Activated CD8-positive, alpha-beta T cell treated with anti-CD3 and anti-CD28 coated beads for 36 hours (primary cell): ENCODE data around the gene EIPR1. TPM values are rescaled to one million over a fixed set of nuclear protein-coding genes. Genes with fewer than 3 reads are reported as not detected.

ENCODE experiments used
- ATAC-seq: fragments of 200-7000 bp; cut with Tn5 transposase; one replicate; pipeline ENCODE4 v1.10.0; 2021; ENCODE audit warnings: mild to moderate bottlenecking, moderate library complexity
- CTCF ChIA-PET: fragments of 350-600 bp; sonication (Branson Sonifier 250); formaldehyde crosslinking; loops from one replicate; lab custom pipeline; 2021; ENCODE audit warnings: antibody characterized with exemption; lab: Charles Lee
- POLR2A ChIA-PET: fragments of 350-600 bp; sonication (Branson Sonifier 250); formaldehyde crosslinking; loops from one replicate; lab custom pipeline; 2021; ENCODE audit warnings: antibody characterized with exemption; lab: Charles Lee
- DNase-seq: peaks from one replicate; pipeline ENCODE4 v3.0.0-alpha.2; 2020
- H3K27ac Mint-ChIP-seq: one replicate; pipeline ENCODE4 v1.8.0; 2021; ENCODE audit warnings: mild to moderate bottlenecking, mixed read lengths
- H3K27me3 Mint-ChIP-seq: one replicate; pipeline ENCODE4 v1.8.0; 2021; ENCODE audit warnings: mixed read lengths
- H3K36me3 Mint-ChIP-seq: one replicate; pipeline ENCODE4 v1.8.0; 2021; ENCODE audit warnings: low read depth, mixed read lengths
- H3K4me1 Mint-ChIP-seq: one replicate; pipeline ENCODE4 v1.8.0; 2021; ENCODE audit warnings: low read depth, mixed read lengths
- H3K4me3 Mint-ChIP-seq: one replicate; pipeline ENCODE4 v1.8.0; 2021; ENCODE audit warnings: mild to moderate bottlenecking, moderate library complexity, mixed read lengths
- H3K9me3 Mint-ChIP-seq: one replicate; pipeline ENCODE4 v1.8.0; 2021; ENCODE audit warnings: mixed read lengths
- CTCF ChIP-seq: fragments of 200-600 bp; IDR thresholded peaks from one replicate; pipeline ENCODE4 v1.8.0; 2022; ENCODE audit warnings: antibody characterized with exemption, mild to moderate bottlenecking
- intact Hi-C: fragments of 100-400 bp; cut with micrococcal nuclease; formaldehyde crosslinking; loops from one replicate; pipeline ENCODE4 v1.10.0; 2022
- total RNA-seq, 2 experiments: library from RNA; stranded (reverse); gene quantifications; one replicate each; pipeline ENCODE4 v1.2.3, GENCODE V29; 2021

The EIPR1 gene
- total RNA-seq, 2 experiments from 2014 or later, result 38.4 to 39.1 TPM

- POLR2A ChIA-PET, result no interaction called here
- intact Hi-C loops, result no loop called here
- TF ChIP-seq CTCF, result no peak
- Mint-ChIP-seq H3K4me3 (no peak overlapping the region), H3K4me1 (no peaks in the 10 kb centered on the region), H3K27me3 (no peaks in the 10 kb centered on the region), H3K27ac (no peak overlapping the region), H3K9me3 (no peaks in the 10 kb centered on the region), H3K36me3 (peaks cover 31% of the 10 kb centered on the region)
- CTCF ChIA-PET, result no interaction called here
- no peak for DNase-seq
- ATAC-seq, result no peak
These were observed 48.1 kb downstream of the EIPR1 start for GRCh38 chr2:3329491-3329890.

- H3K9me3 Mint-ChIP-seq, result no peaks in the 10 kb centered on the region
- intact Hi-C loops, result no loop called here
- H3K36me3 Mint-ChIP-seq, result peaks cover 15% of the 10 kb centered on the region
- no peaks in the 10 kb centered on the region for H3K27me3 Mint-ChIP-seq
- H3K27ac Mint-ChIP-seq, result no peak overlapping the region
- TF ChIP-seq CTCF, result no peak
- ATAC-seq, result no peak
- H3K4me1 Mint-ChIP-seq, result no peaks in the 10 kb centered on the region
- no peak overlapping the region for H3K4me3 Mint-ChIP-seq
- ChIA-PET POLR2A (no interaction called here), CTCF (no interaction called here)
- DNase-seq, result no peak
These were observed 50.7 kb downstream of the EIPR1 start for GRCh38 chr2:3326871-3327270.

GRCh38 chr2:3326182-3326537 lies 51.5 kb downstream of the EIPR1 start:
- ChIA-PET CTCF (no interaction called here), POLR2A (no interaction called here)
- Mint-ChIP-seq H3K4me1 (no peaks in the 10 kb centered on the region), H3K27me3 (no peaks in the 10 kb centered on the region), H3K36me3 (peaks cover 15% of the 10 kb centered on the region), H3K4me3 (no peak overlapping the region), H3K9me3 (no peaks in the 10 kb centered on the region), H3K27ac (no peak overlapping the region)
- DNase-seq (no peak), ATAC-seq (no peak)
- intact Hi-C loops, result no loop called here
- TF ChIP-seq CTCF, result no peak

GRCh38 chr2:3325458-3326181 lies 52.0 kb downstream of the EIPR1 start:
- peaks cover 10% of the 10 kb centered on the region for H3K36me3 Mint-ChIP-seq
- H3K4me3 Mint-ChIP-seq, result no peak overlapping the region
- no peak overlapping the region for H3K27ac Mint-ChIP-seq
- POLR2A ChIA-PET, result no interaction called here
- H3K27me3 Mint-ChIP-seq, result no peaks in the 10 kb centered on the region
- CTCF ChIA-PET, result no interaction called here
- no peak for DNase-seq
- no peaks in the 10 kb centered on the region for H3K4me1 Mint-ChIP-seq
- TF ChIP-seq CTCF, result no peak
- intact Hi-C loops, result no loop called here
- no peaks in the 10 kb centered on the region for H3K9me3 Mint-ChIP-seq
- ATAC-seq, result no peak

GRCh38 chr2:3324404-3325281 lies 53.0 kb downstream of the EIPR1 start:
- no peak for TF ChIP-seq CTCF
- Mint-ChIP-seq H3K27ac (no peak overlapping the region), H3K27me3 (no peaks in the 10 kb centered on the region), H3K4me3 (no peak overlapping the region), H3K9me3 (no peaks in the 10 kb centered on the region), H3K4me1 (no peaks in the 10 kb centered on the region), H3K36me3 (peaks cover 9% of the 10 kb centered on the region)
- no peak for DNase-seq
- ATAC-seq, result no peak
- ChIA-PET CTCF (no interaction called here), POLR2A (interaction anchor here (0.5 kb wide), 1 partner anchor 208 kb away, joined by 3 read pairs; no protein-coding TSS in a partner anchor)
- intact Hi-C loops, result no loop called here
